ENCODE data around the gene CEBPA.

- TF ChIP-seq, protein P1, sequence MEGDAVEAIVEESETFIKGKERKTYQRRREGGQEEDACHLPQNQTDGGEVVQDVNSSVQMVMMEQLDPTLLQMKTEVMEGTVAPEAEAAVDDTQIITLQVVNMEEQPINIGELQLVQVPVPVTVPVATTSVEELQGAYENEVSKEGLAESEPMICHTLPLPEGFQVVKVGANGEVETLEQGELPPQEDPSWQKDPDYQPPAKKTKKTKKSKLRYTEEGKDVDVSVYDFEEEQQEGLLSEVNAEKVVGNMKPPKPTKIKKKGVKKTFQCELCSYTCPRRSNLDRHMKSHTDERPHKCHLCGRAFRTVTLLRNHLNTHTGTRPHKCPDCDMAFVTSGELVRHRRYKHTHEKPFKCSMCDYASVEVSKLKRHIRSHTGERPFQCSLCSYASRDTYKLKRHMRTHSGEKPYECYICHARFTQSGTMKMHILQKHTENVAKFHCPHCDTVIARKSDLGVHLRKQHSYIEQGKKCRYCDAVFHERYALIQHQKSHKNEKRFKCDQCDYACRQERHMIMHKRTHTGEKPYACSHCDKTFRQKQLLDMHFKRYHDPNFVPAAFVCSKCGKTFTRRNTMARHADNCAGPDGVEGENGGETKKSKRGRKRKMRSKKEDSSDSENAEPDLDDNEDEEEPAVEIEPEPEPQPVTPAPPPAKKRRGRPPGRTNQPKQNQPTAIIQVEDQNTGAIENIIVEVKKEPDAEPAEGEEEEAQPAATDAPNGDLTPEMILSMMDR (IDR thresholded peaks at IDR 0.05; ENCODE audit: low read length), result no peak
- TF ChIP-seq EZH2 (IDR thresholded peaks at IDR 0.05; ENCODE audit: borderline replicate concordance, low read length), result no peak
These were observed 17.6 kb downstream of the CEBPA start for GRCh38 chr19:33284756-33285155.

Data from OCI-LY1 (cell line).